NCI-H187 (cell line): Measurements from ENCODE around the gene RIT2.
"Not testable (repeated sequence)": the region's sequence is repeated elsewhere in the genome, so short reads cannot be mapped to it uniquely, and the experiment has no call there.

Experiments
- DNase-seq, 2 experiments: peaks; one replicate each; lab custom pipeline; 2025; lab: John Stamatoyannopoulos, UW

Gene RIT2

DNA sequence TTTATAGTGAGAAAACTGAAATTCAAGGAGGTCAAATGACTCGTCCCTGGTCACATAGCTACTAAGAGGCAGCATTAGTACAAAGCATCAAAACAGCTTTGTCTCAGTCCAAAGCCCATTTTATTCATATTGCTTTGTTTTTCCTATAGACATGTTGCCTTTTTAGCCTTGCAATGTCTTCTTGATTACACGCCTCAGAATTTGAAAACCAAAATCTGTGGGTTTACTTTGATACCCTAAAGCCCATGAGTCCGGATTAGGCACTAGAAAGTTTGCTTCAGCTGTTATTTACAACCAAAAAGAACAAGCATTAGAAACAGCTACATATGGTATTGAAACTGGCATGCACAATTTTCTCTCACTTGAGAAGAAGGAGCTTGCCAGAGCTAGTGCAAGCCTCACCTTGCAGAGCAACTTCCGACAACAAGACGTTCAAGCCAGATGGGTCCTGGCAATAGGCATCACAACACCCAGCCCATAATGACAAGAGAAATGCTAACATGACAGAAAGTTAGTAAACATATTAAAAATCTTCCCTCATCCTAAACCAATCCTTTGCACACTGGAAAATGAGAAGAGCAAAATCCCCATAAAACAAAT, 276.8 kb downstream of the RIT2 start:
- DNase-seq = no peak

DNA sequence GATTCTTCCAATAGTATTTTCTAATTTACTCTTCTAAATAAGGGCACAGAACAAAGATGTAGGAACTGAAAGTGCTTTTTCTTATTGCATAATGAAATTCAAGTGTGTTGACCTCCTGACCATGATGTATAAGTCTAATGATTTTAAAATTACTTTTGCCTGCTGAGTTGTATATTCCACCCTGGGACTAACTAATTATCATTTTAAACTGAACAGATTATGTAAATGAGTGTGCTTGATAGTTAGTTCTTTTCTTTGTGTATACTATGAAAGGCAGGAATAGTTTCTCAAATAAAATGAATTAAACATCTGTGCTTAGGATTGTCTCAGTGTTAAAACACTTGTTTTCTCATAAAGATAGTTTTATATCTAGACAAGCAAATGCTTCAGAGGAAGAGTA, 284.5 kb downstream of the RIT2 start:
- no peak for DNase-seq

DNA sequence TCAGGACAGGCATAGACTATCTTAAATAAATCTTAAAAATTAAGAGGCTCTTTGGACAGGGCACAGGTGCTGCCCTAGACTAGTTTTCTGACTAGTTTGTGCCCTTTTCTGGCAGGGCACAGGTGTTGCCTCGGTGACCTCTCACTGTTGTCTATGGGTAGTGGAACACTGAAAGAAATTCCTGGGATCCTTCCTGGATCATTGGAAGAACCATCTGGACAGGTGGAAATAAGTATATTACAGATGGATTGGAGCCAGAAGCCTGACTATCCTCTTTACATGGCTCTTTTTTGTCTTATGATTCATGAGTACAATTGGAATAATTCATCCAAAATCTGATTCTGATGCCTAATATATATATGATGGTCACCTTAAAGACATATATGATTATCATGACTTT, 286.6 kb downstream of the RIT2 start:
- DNase-seq = no peak

DNA sequence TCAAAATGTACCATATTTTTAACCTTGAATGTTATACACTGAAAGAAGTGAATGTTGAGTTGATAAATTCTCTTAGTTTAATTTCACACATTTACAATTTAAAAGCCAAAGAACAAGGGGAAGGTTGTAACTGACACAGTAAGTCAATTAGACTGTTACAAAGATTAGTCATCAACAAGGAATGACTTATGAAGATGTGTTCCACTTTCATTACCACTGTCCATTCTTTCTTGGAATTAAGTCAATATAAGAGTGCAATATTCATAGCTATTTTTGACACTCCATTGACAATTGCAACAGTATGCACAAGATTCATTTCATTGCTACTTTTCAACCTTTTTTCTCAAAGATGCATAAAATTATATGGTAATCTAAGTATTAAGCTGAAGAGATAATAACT, 291.3 kb downstream of the RIT2 start:
- no peak for DNase-seq

DNA sequence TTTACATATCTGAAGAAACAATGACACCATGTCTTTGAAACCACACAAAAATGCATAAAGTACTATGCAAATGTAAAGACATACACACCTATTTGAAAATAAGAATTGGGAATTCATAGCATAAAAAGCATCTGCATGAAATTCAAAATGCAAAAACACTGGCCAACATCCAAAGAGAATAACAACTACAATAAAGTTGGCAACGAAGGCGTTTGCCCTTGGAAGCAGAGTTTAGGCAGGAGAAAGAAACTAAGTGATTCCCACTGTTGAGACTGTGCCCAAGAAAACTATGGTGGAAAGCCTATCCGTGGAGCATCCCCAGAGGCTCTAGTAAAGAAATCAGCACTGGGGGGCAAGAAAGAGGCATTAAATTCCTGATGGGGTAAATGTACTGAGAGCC, 292.8 kb downstream of the RIT2 start:
- no peak for DNase-seq

DNA sequence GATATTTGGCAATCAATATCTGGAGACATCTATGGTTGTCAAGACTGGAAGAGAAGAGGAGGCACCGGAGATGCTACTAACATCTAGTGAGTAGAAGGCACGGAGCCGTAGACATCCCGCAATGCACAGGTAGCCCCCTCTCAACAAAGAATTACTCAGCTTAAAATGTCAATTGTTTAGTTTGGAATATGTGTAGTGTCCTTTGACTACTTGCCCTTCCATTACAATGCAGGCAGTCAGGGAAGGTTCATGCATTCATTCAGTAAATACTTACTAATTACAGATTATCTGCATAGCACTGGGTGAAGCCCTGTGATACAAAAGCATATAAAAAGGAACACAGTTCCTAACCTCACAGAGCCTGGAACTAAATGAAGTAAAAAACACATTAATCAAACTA, 294.0 kb downstream of the RIT2 start:
- no peak for DNase-seq

DNA sequence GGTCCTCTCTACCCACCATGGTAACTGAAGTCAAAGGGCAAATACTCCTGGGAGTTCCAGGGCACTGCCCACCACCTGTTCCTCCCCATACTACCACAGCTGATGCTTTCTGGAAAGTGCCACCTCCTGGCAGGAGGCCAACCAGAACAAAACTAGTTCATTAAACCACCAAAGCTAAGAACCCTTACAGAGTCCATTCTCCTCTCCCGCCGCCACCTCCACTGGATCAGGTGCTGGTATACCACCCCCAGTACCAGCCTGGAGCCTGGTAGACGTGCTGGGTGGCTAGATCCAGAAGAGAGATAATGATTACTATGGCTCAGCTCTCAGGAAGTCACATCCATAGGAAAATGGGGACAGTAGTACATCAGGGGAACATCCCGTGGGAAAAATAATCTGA, 300.9 kb downstream of the RIT2 start:
- no peak for DNase-seq

DNA sequence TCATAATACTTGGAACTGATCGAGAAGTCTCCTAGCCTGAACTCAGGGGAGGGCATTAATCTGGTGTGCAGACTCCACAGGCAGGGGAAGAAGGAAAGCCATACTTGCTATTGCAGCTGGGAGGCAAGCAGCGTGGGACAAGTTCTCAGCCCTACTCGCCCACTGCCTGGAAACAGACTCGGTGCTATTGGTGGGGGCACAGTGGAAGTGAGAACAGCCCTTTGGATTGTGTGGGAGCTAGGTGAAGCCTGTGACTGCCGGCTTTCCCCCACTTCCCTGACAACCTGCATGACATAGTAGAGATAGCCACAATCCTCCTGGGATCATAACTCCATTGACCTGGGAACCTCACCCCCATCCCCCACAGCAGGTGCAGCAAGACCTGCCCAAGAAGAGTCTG, 301.3 kb downstream of the RIT2 start:
- peak in 1 of 2 experiments; percentile 1 for DNase-seq

DNA sequence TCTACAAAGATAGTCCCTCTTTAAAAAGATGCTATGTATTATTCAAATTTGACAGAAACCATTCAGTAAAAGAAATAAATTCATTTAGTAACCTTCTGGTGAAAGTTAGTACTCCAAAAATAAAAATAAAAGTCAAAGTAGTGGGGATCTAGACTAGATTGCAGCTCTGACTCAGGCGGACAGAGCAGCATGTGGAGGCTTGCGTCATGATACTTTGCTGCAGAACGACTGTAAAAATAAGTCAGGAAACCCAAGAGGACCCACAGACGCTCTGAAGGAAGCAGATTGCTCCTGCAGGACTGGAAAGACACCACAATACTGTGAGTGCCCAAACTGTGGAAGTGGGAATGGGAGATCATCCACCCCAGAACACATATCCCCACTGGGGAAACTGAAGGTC, 301.9 kb downstream of the RIT2 start:
- DNase-seq = no peak

DNA sequence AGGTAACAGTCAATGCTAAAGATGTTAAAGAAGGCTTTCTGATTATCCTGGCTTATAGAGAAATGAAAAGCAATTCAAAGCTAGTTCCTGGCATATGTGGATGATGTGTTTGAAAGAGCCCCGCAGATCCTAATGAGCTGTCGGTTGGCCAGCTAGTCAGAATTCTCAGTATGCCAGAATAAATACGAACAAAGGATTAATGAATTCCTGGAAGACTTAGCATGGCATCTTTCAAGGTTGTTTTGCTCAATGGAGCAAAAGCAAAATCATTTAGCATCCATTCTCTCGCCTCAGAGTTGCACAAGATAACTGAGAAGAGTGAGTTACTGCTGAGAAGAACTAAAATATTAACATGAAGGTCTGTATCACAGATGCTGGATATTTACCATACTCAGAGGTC, 307.6 kb downstream of the RIT2 start:
- no peak for DNase-seq

DNA sequence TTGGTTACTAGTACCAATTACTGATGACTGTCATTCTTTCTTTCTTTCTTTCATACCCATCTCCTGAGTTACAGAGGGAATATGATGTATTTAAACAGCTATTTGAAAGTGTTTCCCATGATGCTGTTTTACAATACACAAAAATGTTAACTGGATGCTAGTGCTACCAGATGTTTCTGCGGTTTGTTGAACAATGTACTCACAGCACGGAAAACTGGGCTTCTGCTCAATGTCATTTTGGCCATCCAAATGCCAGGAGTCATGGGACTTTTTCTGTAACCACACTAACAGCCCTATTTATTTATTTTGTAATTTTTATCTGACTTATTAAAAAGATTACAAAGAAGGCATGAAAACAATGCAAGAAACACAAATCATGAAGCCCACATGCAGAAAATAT, 313.8 kb downstream of the RIT2 start:
- DNase-seq = no peak

DNA sequence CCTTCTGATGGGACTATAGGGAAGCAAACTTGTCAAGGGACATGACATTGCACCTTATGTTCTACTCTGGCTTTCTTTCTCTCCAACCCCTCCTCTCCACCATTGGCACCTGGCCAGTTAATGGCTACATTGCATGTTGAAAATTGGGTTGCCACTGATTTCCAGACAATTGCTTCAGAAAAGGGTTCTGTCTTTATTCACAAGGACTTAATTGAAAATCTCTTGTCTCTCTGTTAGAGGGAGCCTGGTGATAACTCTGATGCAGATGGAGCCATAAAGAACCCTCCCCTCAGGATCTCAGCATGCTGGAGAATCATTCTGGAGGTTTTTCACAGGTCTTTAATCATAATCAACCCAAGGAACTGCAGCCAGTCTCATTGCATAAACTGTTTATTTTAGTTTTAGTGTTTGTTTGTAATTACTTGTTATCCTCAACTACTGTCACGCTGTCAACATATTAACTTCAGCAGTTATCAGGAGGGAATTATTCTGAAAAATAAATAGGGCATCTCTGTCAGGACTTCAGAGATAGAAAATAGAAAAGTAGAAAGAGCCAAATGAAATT, 316.8 kb downstream of the RIT2 start:
- no peak for DNase-seq

DNA sequence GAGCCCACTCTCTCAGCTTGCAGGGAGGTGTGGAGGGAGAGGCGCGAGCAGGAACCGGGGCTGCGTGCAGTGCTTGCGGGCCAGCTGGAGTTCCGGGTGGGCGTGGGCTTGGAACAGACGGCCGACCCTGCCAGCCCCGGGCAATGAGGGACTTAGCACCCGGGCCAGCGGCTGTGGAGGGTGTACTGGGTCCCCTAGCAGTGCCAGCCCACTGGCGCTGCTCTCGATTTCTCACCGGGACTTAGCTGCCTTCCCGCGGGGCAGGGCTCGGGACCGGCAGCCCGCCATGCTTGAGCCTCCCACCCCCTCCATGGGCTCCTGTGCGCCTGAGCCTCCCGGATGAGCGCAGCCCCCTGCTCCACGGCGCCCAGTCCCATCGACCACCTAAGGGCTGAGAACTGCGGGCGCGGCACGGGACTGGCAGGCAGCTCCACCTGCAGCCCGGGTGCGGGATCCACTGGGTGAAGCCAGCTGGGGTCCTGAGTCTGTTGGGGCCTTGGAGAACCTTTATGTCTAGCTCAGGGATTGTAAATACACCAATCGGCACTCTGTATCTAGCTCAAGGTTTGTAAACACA, 320.2 kb downstream of the RIT2 start:
- not testable (repeated sequence) for DNase-seq

DNA sequence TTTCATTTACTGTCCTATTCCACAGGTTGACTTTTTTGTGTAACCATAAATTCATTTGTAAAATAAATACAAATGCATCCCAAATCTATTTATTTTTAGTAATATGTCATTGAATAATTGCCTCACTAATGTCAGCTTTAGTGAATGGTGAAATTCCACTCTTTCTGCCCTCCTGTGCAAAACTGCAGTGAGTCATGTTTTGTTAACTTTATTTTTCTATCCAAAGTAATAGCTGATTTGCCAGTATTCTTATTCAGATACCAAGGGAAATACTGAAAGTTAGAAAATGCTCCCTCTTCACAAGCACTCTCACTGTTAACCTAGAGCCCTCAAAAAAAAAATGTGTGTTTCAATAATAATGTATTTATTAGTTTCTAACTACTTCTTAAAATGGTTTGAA, 322.8 kb downstream of the RIT2 start:
- DNase-seq = no peak

DNA sequence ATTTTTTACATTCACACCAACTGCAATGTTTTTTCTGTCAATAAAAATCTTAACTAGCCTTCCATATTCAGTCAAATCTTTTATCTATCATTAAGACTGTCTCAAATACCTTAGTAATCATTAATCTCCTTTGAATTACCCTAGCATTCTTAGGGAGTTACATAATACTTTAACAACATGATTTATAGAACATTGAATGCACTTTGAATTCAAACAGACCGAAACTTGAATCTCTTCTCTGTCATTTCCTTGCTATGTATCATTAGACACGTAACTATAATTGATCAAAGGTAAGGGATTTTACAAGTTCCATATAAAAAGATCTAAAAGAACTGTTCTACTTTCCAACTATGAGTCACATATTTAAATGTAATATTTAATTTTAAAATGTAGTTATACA, 330.9 kb downstream of the RIT2 start:
- no peak for DNase-seq

DNA sequence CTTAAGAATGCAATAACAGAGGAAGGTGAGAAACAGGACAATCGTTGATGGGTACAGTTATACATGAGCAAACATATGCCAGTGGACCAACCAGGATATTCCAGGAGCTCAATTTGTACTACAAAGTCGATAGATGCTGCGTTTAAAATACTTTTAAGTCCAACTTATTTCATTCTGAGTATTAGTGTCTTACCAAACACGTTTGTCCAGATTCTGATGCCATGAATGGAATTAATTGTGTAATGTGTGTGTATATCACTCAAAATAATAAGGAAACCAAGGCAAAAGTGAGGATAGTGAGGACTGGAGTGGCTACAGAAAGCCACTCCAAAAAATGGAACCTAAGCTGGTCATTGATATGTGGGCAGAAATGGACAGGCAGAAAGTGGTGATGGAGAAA, 332.6 kb downstream of the RIT2 start:
- no peak for DNase-seq

DNA sequence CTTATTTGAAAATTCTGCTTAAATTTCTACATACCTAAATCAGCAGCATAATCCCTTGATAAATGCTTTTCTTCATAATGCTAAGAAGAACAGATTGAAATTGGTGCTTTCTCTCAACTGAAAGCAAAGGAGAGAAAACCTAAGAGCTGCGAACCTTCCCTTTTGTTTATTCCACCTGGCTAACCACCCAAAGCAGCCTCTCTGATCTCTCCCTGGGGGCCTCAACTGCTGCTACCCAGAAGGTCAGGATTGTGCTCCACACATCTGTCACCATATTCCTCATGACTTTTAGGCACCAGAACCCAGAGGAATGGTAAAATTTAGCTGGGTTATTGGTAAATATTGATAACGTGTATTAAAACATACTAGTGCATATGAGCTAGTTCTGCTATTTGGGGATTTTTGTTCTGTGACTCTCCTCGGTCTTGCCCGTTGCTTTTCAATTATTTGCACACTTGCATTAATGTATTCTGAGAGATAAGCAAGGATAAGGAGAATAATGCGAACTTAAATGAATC, 334.1 kb downstream of the RIT2 start:
- DNase-seq = no peak

DNA sequence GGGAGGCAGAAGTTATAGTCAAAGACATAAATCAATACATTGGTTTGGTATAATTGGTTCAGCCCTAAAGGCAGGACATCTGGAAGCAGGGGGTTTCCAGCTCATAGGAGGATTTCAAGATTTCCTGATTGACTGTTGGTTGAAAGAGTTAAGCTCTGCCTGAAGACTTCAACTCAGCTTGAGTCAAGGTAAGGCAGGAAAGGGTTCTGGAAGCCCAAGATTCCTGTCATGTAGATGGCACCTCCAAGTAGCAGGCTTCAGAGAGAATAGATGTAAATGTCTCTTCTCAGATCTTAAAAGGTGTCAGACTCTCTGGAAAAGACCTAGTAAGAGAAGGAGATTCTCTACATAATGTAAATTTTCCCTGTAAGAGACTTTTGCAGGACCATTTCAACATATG, 335.3 kb downstream of the RIT2 start:
- no peak for DNase-seq

DNA sequence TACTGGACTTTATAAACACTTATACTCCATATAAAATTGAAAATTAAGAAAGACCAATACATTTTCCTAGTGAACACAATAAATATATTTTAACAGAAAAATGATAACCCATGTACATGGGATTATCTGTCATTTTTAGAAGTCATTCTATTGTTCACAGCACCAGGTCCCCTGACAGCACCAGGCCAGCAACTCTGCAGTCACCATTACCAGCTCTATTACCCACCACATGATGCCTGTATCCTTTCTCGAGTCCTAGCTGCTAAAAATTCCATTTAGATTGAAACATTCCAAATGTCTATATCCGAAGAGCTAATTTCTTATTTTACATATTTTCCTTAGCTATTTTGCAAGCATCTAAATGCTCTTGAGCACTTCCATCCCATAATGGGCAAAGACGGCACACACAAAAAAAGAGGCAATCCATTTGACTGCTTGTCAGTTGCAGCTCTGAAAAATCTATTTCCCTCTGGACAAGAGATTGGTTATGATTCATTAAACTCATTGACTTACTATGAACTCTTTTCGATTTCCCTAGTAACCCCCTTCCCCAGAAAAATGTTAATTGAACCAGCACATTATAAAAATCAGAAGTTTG, 336.9 kb downstream of the RIT2 start:
- no peak for DNase-seq

DNA sequence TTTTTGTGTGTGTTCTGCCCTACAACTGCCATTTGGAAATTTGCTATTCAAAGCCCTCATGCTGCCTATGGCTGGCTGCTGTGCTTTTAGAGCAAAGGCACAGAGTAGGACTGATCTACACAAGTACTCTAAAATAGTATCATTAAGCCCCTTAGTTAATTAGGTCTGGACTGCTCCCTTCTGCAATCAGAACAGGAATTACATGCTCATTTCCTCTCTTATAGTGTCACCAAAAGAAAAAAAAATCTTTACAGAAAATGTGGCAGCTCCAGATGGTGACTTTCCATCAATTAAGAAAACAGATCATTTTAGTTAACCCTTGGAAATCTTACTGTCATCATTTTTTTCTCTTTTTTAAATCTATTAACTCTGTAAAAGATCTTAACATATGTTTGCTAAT, 337.5 kb downstream of the RIT2 start:
- no peak for DNase-seq

DNA sequence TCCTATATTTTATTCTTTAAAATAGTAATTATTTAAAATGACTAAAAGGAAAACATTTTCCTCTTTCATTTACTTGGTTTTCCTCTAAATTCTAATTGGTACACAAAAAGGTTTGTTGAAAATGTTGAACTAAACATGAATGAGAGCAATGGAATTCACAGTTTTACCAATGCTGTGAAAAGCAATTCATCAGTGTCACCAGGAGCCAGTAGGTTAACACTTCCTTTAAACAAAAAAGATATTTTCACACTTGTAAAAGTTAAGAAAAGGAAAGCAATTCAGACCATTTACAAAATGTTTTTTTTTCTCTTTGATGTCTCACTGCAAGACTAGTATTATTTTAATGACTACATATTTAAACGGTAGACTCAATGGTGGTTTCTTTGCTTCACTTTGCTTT, 341.6 kb downstream of the RIT2 start:
- DNase-seq = no peak

DNA sequence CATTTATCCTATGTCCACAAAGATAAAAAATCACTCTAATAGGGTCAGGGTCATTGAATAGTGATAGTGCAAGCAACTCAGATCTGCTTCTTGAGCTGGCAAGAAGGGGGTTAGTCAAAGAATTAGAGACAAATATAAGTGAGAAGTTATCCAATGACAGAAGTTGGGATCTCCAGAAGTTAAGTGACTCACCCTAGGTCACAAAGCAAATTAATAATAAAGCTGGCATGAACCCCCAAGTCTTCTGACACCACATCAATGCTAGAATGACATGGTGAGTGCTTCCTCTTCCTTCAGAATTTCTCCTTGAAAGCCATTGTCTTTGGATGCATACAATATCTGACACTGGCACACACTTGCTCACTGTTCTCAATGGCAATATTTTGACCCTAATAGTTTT, 343.5 kb downstream of the RIT2 start:
- DNase-seq = no peak

DNA sequence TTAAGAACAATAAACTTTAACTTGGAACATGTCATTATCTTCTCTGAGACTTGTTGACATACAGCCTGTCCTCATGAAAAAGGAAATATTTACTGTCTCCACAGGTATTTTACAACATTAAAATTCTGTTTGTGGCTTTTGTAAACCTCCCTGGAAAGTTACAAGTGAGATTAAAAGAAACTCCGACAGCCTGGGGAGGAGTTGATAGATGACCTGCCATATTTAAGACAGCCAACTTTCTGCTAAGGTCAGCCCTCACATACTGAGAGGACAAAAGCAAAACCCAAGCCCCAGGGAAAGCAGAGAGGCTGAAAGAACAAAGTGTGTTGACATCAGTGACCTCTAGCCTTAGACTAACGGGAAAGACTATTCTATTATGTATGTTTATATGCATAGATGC, 350.2 kb downstream of the RIT2 start:
- DNase-seq = no peak

DNA sequence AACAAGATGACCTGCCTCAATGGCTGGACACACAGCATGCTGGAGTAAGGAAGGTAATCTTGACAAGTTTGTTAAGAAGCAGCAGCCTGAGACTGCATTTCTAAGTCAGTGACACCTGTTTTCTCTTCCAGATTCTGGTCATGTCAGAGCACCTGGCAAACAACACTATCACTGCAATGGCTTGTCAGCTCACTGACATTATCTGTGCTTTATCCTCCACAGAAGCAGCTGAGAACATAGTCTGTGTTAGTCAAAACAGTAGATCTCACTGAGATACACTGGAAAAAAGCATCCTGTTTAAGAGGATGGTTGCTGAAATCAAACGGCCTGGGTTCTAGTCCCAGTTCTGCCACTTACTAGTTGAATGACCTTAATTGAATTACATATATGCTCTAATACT, 355.2 kb downstream of the RIT2 start:
- no peak for DNase-seq
